ENCODE data around the gene MGA.

MGA gene

GRCh38 chr15:41789236-41789635 lies 129.0 kb downstream of the MGA start:
- DNase-seq, result no peak

GRCh38 chr15:41789662-41790061 lies 129.5 kb downstream of the MGA start:
- DNase-seq, result no peak

- no peak for DNase-seq
Measured at GRCh38 chr15:41790169-41790568, 130.0 kb downstream of the MGA start.

GRCh38 chr15:41790756-41791546 lies 130.7 kb downstream of the MGA start:
- DNase-seq, result no peak

GRCh38 chr15:41791547-41791937 lies 131.3 kb downstream of the MGA start:
- no peak for DNase-seq

- no peak for DNase-seq
Measured at GRCh38 chr15:41792000-41792637, 131.9 kb downstream of the MGA start.

GRCh38 chr15:41794081-41794480 lies 133.9 kb downstream of the MGA start:
- DNase-seq, result no peak

GRCh38 chr15:41795996-41796856 lies 136.0 kb downstream of the MGA start:
- DNase-seq, result no peak

- no peak for DNase-seq
Measured at GRCh38 chr15:41797201-41797944, 137.2 kb downstream of the MGA start.

- DNase-seq, result no peak
Measured at GRCh38 chr15:41798607-41799487, 138.6 kb downstream of the MGA start.

GRCh38 chr15:41799488-41799805 lies 139.2 kb downstream of the MGA start:
- no peak for DNase-seq

GRCh38 chr15:41801185-41801584 lies 141.0 kb downstream of the MGA start:
- no peak for DNase-seq

- no peak for DNase-seq
Measured at GRCh38 chr15:41801850-41802455, 141.7 kb downstream of the MGA start.

GRCh38 chr15:41804361-41804760 lies 144.2 kb downstream of the MGA start:
- no peak for DNase-seq

GRCh38 chr15:41804916-41805666 lies 144.9 kb downstream of the MGA start:
- no peak for DNase-seq

GRCh38 chr15:41805711-41806110 lies 145.5 kb downstream of the MGA start:
- DNase-seq, result no peak

- no peak for DNase-seq
Measured at GRCh38 chr15:41806291-41807181, 146.3 kb downstream of the MGA start.

GRCh38 chr15:41809121-41809520 lies 148.9 kb downstream of the MGA start:
- no peak for DNase-seq

GRCh38 chr15:41809526-41810220 lies 149.5 kb downstream of the MGA start:
- no peak for DNase-seq
